Esophagus muscularis mucosa (tissue), 4 donors: Measurements from ENCODE around the gene IL31. TPM values are rescaled to one million over a fixed set of nuclear protein-coding genes. Genes with fewer than 3 reads are reported as not detected.

Experiments
- DNase-seq: peaks from one replicate; pipeline ENCODE4 v3.0.0-alpha.2; 2017; ENCODE audit errors: extremely low spot score
- H3K27ac ChIP-seq, 4 donors: fragments of 200-600 bp; sonication (generic); replicated peaks in 1 of 4; 1 replicate in 3 of 4; 2 replicates in 1 of 4; pipeline ENCODE4 v1.5.1; 2016 to 2019; ENCODE audit warnings: mild to moderate bottlenecking in 1 of 4
- H3K27me3 ChIP-seq, 4 donors: fragments of 200-600 bp; sonication (generic); one replicate each; pipeline versions ENCODE4 v1.5.1 to v1.6.0; 2016 to 2019
- H3K36me3 ChIP-seq, 4 donors: fragments of 200-600 bp; sonication (generic); one replicate each; pipeline ENCODE4 v1.5.1; 2016 to 2019
- H3K4me1 ChIP-seq, 4 donors: fragments of 200-600 bp; sonication (generic); one replicate each; pipeline ENCODE4 v1.5.1; 2016 to 2019
- H3K4me3 ChIP-seq, 4 donors: fragments of 200-600 bp; sonication (generic); 1 replicate in 2 of 4; 2 replicates in 2 of 4; pipeline ENCODE4 v1.5.1; 2016 to 2019; ENCODE audit warnings: mild to moderate bottlenecking in 4 of 4, moderate library complexity in 1 of 4
- H3K9me3 ChIP-seq, 4 donors: fragments of 200-600 bp; sonication (generic); 1 replicate in 3 of 4; 2 replicates in 1 of 4; pipeline ENCODE4 v1.5.1; 2016 to 2019
- EP300 ChIP-seq: sonication (generic); formaldehyde crosslinking; IDR thresholded peaks from one replicate; pipeline ENCODE4 v1.6.1; 2017; ENCODE audit warnings: antibody characterized with exemption
- POLR2A ChIP-seq: fragments of 450-650 bp; IDR thresholded peaks from one replicate; pipeline ENCODE4 v1.6.1; 2017; ENCODE audit warnings: antibody characterized with exemption, moderate library complexity, mild to moderate bottlenecking, low read depth
- POLR2AphosphoS5 ChIP-seq, 2 donors: sonication (generic); formaldehyde crosslinking; IDR thresholded peaks; one replicate each; pipeline ENCODE4 v1.6.1; 2017; ENCODE audit warnings: antibody characterized with exemption in 2 of 2
- WGBS: methylation state at CpG from one replicate; pipeline ENCODE4 v1.1.5; 2018; 5-methylcytosine and 5-hydroxymethylcytosine counted together
- intact Hi-C: fragments of 100-400 bp; cut with DNase I; formaldehyde crosslinking; loops from one replicate; pipeline ENCODE4 v1.15.1; 2023
- total RNA-seq, 4 donors: library from RNA; depleted of rRNA; stranded (reverse); fragments of >200 nt; gene quantifications; one replicate each; pipeline versions ENCODE4 v1.1.0 to v1.2.1, GENCODE V29; 2016
- TF ChIP-seq, protein P1 (sequence below), 3 experiments: fragments of 200-600 bp in 2 of 3; fragments of 450-650 bp in 1 of 3; sonication (generic) in 2 of 3; IDR thresholded peaks; one replicate each; pipeline ENCODE4 v1.5.1; 2017 to 2019; ENCODE audit warnings: antibody characterized with exemption in 3 of 3, mild to moderate bottlenecking in 2 of 3, moderate library complexity in 1 of 3

Gene IL31
- total RNA-seq, 4 donors from 2014 or later: not detected

DNA sequence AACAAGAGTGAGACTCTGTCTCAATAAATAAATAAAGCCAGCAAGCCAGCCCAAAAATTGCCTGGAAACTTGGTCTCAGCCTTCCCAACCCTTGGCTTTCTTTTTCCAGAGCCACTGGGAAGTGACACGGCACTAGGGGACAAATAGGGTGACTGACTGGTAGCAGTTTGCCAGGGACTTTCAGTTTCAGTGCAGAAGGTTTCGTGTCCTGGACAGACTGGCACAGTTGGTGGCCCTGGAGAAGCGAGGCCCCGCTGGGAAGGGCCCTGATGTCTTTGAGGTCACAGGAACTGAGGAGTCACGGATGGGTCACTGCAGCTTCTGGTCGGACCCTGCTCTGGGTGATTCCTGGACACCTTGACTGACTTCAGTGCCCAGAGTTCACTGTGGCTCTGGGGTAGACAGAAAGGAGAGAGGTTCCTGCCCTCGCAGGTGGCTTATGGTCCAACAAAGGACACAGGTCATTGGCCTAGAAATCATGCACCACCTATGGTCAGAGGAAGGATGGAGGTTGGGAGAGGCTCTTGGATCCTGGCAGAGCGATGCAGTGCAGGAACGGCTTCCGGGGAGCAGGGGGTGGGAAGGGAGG is 11.6 kb upstream of the IL31 start:
- Histone ChIP-seq H3K4me3 (no peak overlapping the region), H3K27me3 (peaks cover 0 to 17% (median 0%) of the 10 kb centered on the region in 4 donors), H3K9me3 (no peaks in the 10 kb centered on the region), H3K4me1 (peaks cover 0 to 13% (median 12%) of the 10 kb centered on the region in 4 donors), H3K36me3 (no peaks in the 10 kb centered on the region), H3K27ac (no peak overlapping the region)
- DNase-seq: no peak
- intact Hi-C loops: no loop called here
- WGBS: 86% methylated on average over 9 of the region's 10 CpGs
- TF ChIP-seq POLR2A: no peak
- TF ChIP-seq, protein P1, sequence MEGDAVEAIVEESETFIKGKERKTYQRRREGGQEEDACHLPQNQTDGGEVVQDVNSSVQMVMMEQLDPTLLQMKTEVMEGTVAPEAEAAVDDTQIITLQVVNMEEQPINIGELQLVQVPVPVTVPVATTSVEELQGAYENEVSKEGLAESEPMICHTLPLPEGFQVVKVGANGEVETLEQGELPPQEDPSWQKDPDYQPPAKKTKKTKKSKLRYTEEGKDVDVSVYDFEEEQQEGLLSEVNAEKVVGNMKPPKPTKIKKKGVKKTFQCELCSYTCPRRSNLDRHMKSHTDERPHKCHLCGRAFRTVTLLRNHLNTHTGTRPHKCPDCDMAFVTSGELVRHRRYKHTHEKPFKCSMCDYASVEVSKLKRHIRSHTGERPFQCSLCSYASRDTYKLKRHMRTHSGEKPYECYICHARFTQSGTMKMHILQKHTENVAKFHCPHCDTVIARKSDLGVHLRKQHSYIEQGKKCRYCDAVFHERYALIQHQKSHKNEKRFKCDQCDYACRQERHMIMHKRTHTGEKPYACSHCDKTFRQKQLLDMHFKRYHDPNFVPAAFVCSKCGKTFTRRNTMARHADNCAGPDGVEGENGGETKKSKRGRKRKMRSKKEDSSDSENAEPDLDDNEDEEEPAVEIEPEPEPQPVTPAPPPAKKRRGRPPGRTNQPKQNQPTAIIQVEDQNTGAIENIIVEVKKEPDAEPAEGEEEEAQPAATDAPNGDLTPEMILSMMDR (IDR thresholded peaks at IDR 0.05): no peak
- no peak for TF ChIP-seq POLR2AphosphoS5 (IDR thresholded peaks at IDR 0.05)
- TF ChIP-seq EP300: no peak

DNA sequence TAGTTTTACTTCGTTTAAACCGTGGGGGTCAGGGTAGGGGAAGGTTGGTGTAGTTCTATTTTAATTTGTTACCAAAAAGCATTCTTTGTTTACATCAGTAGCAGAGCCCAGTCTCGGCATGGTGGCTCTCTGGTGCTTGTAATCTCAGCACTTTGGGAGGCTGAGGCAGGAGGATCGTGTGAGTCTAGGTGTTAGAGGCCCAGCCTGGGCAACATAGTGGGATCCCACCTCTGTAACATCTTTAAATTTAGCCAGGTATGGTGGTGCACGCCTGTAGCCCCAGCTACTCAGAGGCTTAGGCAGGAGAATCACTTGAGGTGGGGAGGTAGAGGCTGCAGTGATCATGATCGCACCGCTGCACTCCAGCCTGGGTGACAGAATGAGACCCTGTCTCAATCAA is 11.1 kb upstream of the IL31 start:
- DNase-seq: no peak
- H3K4me3 ChIP-seq: no peak overlapping the region
- no peak overlapping the region for H3K27ac ChIP-seq
- no peaks in the 10 kb centered on the region for H3K36me3 ChIP-seq
- no peaks in the 10 kb centered on the region for H3K9me3 ChIP-seq
- TF ChIP-seq POLR2AphosphoS5 (IDR thresholded peaks at IDR 0.05) (no peak), POLR2A (no peak), EP300 (no peak)
- TF ChIP-seq, protein P1 (IDR thresholded peaks at IDR 0.05): no peak
- intact Hi-C loops: no loop called here
- 96% methylated on average over 7 of the region's 7 CpGs for WGBS
- H3K4me1 ChIP-seq: peaks cover 0 to 13% (median 12%) of the 10 kb centered on the region in 4 donors
- peaks cover 0 to 12% (median 0%) of the 10 kb centered on the region in 4 donors for H3K27me3 ChIP-seq

DNA sequence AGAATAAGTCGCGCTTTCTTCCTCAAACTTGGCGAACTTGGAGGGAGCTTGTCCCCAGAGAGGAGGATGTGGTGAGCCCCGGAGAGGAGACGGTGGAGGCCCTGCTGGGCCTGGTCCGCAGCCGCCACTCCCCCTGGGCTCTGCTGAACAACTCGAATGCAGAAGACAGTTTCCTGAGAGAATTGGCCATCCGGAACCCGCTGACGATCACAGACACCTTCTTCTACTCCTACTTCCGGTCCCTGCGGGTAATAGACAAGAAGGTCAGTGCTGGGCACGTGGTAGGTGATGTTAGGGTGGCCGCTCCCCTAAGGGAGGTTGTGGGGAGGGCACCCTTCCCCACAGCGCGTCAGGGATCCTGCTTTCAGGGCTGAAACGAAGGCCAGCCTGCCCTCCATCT is 10.5 kb upstream of the IL31 start:
- Histone ChIP-seq H3K27me3 (peaks cover 0 to 9% (median 0%) of the 10 kb centered on the region in 4 donors), H3K36me3 (no peaks in the 10 kb centered on the region), H3K27ac (no peak overlapping the region), H3K9me3 (no peaks in the 10 kb centered on the region), H3K4me1 (peaks cover 0 to 13% (median 12%) of the 10 kb centered on the region in 4 donors), H3K4me3 (no peak overlapping the region)
- no peak for TF ChIP-seq POLR2AphosphoS5 (IDR thresholded peaks at IDR 0.05)
- TF ChIP-seq, protein P1 (IDR thresholded peaks at IDR 0.05): no peak
- no peak for TF ChIP-seq POLR2A
- no peak for TF ChIP-seq EP300
- 81% methylated on average over 14 of the region's 18 CpGs for WGBS
- DNase-seq: no peak
- intact Hi-C loops: no loop called here

DNA sequence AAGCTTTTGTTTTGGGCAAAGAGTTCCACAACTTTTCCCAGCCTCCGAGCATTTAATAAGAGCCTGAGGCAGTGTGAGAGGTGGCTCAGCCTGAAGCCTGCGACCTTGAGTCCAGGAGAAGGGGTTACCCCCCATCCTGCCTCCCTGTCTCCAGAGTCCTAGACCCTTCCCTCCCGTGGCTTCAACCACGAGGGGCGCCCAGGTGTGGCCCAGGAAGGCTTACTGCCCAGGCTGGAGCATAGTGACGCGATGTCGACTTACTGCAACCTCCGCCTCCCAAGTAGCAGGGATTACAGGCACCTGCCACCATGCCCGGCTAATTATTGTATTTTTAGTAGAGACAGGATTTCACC is 9.5 kb upstream of the IL31 start:
- no peak for TF ChIP-seq POLR2AphosphoS5 (IDR thresholded peaks at IDR 0.05)
- TF ChIP-seq, protein P1 (IDR thresholded peaks at IDR 0.05): no peak
- no peak for TF ChIP-seq POLR2A
- TF ChIP-seq EP300: no peak
- H3K27me3 ChIP-seq: peaks cover 0 to 9% (median 0%) of the 10 kb centered on the region in 4 donors
- DNase-seq: no peak
- H3K4me1 ChIP-seq: peaks cover 0 to 13% (median 12%) of the 10 kb centered on the region in 4 donors
- no peaks in the 10 kb centered on the region for H3K9me3 ChIP-seq
- H3K27ac ChIP-seq: no peak overlapping the region
- H3K4me3 ChIP-seq: peak overlapping the region; percentile 55 to 65 (median 61)
- WGBS: 89% methylated on average over 9 of the region's 10 CpGs
- intact Hi-C loops: no loop called here
- no peaks in the 10 kb centered on the region for H3K36me3 ChIP-seq
